GM21576 (cell line): ENCODE data around the gene WDFY4.

Experiments
- ATAC-seq: cut with Tn5 transposase; IDR thresholded peaks from one replicate; pipeline ENCODE4 v1.9.1; 2021; ENCODE audit warnings: mild to moderate bottlenecking, moderate library complexity; ENCODE audit not compliant: unreplicated experiment

The WDFY4 gene

DNA sequence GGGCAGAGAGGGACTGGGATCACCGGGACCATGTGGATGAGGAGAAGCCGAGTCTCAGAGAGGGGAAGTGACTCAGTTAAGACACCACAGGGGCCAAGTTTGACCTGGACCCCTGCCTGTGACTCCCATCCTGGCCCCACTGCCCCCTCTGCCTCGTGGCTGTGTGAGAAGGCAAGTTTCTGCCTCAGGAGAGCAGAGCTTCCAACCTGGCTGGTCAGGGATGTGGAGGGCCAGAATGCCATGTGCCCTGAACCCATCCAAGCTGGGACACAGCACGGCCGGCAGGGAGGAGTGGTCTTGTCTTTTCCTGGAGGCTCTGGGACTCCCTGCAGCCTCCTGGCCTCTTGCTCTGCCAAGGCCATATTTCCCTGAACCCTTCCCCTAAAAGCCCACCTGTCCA, 19.5 kb downstream of the WDFY4 start:
- ATAC-seq = no peak

DNA sequence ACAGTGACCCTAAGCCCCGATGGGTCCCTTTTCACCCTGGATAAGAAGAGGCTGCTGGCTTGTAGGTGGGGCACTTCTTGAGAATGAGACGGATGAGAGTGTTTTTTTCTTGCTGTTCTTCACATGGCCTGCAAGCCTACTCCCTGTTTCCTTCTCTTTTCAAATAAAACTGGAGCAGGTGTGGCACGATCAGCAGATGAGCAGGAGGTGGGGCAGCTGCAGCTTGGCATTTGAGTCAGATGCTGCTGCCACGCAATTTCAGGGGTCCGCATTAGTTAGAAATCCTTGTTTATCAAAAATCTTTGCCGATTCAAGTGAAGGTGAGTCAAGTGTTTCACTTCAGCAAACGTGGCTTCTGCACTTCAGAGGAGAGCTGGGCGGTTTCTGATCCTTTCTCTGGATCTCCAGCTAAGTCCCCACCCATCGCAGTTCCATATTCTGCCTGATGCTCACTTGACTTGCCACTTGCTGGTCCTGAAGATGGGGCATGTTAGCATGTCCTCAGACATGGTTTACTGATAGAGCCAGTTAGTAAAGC, 20.8 kb downstream of the WDFY4 start:
- ATAC-seq = no peak

DNA sequence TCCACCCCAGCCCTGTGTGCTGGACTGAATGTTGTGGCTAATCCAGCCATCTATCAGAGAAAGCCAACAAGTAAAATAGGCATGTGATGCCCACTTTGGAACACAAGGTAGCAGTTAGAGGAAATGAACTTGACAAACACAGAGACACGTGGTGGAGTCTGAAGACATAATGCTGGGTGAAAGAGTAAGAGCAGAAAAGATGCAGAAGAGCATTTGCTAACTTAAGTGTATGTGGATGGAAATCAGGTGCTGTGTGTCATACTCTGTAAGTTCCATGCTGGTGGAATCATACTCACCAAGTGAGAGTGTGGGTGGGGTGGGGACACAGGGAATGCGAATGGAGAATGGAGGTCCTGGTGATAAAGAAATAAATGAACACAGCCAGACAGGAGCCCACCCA, 22.8 kb downstream of the WDFY4 start:
- no peak for ATAC-seq

DNA sequence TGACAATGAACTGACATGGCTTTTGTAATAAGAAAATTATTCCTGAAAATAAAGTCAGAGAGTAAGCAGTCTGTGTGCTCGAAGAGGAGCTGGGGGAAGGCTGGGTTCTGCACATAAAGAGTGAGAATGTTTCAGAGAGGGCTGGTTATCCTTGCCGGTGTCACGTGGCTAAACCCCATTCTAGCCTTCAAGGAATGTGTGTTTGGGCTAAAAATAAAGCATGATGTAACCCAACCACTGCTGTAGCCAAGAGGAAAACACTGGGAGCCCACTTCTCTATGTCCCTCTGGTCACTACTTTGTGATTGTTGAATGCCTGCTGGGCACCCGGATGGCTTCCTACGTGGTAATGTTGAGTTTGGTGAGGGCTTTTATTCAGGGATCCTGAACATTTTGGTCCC, 23.5 kb downstream of the WDFY4 start:
- no peak for ATAC-seq

DNA sequence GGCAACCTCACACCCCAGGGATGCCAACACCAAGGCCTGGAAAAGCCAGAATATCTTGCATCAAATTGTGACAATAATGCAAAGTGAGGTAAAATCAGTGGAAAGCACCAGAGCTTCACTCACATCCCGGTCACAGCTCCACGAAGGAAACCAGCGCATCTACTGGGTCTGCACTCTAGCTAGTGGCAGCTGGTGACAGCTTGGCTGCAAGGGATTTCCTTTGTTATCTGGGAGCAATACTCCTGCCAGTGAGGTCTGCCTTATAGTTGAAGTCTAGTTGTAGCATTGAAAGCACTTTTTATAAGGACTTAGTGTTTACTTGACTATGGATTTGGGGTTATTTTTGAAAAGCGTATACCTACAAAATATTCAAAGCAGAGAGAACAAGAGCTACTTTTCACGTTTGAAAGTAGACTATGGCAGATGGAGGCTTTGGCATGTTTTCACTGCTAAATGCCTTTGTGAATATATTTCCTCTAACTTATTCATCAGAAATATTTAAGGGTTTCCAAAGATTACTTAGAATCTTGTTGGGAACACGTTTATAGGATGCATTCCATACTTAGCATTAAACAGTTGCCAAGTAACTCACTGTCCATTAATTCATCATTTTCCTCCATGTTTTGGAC, 26.1 kb downstream of the WDFY4 start:
- ATAC-seq = no peak

DNA sequence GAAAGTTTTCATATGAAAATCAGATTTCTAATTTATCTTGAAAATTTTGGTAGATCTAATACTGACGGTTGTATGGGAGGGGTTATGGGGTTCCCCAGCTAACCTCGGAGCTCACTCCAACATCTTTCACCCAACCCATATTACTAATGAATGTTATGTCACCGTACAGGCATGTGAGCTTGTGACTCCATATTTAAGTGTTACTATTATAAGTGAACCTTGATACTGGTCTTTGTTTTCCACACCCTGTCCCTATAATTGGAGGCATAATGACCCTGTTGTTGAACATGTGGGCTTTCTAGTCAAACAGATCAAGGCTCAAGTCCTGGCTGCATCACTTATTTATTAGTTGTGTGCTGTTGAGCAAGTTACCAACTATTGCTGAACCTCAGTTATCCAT, 27.2 kb downstream of the WDFY4 start:
- ATAC-seq = no peak

DNA sequence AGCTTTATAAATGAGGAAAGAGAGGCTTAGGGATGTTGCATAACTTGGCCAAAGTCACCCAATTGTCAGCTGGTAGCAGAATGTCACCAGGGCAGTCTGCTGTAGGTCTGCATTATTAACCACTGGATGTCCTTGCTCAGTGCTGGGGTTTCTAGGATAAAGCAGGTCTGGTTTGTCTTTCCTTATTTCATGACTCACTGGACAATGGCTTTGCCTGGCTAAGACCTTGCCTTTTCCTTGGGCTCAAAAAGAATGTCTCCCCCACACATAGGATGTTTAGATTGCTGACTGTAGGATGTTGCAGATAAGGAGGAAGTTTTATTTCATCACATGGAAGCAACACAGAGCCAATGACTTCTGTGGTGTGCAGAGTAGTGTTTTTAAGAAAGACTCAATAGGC, 29.4 kb downstream of the WDFY4 start:
- ATAC-seq = no peak

DNA sequence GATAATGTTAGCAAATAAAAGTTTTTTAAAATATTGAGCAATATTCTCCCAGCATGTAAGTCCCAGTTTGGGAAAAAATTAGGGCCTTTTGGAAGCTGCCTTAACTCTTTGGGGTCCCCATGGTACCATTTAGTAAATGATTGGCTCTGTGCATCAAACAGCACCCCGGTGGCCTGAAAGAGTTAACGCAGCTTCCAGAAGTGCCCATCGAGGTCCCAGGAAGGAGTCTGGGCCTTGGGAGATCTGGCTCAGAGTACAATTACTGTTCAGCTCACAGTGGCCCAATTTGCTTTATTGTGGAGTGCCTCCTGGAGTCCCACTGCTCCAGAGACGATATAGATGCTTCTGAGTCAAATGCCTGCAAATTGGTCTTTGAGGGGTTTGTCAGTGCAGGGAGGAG, 31.7 kb downstream of the WDFY4 start:
- ATAC-seq = no peak

DNA sequence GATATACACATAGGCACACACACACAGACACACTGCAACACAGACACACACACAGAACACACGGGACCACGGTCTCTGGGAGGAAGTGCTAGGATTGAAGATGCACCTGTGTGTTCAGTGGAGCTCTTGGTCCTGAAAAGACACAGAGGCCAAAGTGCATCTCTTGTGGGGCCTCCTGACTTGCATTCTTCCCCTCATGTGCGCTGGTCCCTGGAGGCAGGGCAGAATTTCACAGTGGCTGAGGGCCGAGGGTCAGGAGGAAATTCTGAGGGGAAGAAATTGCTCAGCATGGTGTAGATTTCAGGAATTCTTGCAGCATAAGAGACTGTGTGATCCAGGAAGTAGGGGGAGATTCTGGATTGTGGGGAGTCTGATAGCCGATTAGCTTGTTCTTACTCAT, 35.9 kb downstream of the WDFY4 start:
- ATAC-seq = no peak

DNA sequence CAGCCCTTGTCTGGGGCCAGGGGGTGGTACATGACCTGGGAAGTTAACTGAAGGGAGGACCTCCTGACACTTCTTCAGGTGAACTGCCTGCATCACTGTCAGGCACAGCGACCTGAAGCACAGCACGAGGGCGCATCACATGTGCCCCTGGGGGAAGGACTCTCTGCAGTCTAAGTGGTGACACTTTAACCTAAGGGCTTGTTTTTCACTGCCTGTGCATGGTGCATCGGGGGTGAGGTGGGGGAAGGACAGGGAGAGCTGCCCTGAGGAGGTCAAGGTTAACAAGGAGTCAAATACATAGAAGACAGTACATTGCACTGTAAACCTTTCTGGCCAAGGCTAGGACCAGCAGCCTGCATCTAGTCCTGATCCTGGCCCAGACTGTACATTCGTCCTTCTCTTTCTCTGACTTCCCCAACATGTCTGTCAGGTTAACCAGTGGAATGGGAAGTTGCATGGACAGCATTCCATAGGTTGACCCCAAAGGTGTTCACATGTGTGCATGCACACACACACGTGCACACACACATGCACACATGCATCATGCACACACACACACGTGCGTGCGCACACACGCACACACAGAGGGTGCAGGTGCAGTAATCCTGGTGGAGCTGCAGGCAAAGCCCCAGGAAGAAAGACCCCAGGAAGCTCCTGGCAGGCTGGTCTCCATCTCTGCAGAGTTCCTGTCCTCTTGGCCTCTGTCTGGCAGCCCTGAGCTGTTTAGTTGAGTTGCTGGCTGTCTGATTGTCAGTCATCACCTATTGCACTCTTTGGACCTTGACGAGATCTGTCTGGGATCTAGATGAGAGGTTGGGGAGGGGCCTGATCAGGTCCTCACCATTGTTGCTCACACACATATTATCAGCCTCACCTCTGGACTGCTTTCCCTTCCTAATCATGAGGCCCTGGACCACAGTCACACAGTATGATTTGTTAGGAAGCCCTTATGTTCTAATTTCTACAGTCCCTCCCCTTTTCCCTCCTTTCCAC, 37.8 kb downstream of the WDFY4 start:
- no peak for ATAC-seq

DNA sequence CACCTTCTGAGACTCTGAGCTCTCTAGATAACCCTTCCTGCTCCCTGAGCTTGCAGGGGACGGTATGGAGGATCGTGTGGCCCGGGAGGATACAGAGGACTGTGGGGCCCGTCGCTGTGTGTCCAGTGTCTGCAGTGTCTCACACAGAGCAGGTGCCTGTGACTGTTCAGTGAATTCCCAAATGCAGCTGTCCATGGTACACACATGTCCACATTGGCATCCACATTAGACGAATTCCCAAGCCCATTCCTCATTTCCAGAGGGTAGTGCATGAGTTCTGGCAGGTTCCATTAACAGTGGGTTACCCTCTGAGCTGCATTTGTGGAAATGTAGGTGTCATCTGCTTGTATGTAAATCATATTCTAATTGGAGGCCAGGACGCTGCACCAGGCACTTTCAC, 39.5 kb downstream of the WDFY4 start:
- no peak for ATAC-seq

DNA sequence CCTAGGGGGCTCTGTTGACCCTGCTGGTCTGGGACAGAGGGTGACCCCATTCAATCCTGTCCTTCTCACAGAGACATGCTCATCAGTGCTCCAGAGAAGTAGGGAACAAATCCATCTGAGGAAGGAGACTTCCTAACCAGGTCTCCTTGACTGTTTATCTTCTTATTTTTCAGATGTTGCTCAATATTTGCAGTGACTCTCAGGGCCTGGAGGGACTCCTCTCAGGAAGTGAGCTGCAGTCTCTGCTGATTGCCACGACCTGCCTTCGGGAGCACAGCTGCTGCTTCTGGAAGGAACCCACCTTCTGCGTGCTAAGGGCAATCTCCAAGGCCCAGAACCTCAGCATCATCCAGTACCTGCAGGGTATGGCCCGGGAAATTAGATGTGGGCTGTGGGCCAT, 41.0 kb downstream of the WDFY4 start:
- no peak for ATAC-seq

DNA sequence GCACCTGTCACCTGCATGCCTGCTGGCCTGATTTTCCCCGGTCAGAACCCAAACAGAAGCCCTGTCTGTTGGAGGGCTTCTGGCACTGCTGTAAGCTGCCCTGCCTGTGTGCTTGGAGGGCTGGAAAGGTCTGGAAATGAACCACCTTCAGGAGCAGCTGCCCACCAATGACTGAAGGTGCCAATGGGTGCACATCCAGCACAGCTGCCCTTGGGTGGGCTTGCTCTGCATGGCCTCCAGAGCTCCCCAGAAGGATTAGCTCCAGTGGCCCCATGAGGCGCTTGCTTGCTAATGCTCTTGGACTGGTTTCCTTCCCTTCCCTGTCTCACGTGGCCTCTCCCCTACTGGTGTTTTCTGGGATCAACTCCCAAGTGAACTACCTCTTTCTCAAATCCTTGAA, 43.2 kb downstream of the WDFY4 start:
- ATAC-seq = no peak

DNA sequence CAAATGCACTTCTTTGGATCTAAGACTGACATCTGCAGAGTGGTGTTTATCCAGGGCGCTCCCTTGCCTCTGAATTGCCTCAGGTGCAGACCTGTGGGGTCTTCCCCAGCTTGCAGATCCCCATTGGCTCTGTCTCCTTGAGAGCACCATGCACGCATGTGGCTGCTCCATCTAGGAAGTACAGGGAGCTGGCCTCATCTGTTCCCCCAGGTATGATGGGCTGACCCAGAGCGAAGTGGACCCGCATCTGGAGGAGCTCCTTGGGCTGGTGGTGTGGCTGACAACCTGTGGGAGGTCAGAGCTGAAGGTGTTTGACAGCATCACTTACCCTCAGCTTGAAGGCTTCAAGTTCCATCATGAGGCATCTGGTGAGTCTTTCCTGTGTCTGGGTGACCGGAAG, 44.5 kb downstream of the WDFY4 start:
- ATAC-seq = no peak

DNA sequence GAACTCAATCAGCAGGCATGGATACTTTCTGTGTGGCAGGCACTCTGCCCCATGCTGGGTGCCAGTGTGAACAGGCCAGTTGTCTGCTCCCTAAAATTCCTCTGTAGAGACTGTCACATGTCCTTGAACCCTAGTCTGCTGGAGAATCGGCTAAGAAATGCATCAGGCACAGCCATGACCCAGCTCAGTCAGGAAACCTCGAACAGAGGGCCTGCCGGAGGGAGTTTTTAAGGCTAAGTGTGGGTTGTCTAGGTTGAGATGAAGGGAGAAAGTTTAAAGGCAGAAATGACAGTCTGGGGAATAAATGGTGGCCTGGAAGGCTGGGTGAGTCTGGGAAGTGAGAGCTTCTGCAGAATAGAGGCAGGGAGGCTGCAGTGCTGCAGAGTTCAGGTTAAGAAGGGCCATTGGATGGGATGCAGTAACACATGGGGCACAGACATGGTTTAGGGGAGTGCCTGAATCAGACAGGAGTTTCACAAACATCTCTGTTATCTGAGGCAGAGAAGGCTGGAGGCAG, 45.3 kb downstream of the WDFY4 start:
- no peak for ATAC-seq

DNA sequence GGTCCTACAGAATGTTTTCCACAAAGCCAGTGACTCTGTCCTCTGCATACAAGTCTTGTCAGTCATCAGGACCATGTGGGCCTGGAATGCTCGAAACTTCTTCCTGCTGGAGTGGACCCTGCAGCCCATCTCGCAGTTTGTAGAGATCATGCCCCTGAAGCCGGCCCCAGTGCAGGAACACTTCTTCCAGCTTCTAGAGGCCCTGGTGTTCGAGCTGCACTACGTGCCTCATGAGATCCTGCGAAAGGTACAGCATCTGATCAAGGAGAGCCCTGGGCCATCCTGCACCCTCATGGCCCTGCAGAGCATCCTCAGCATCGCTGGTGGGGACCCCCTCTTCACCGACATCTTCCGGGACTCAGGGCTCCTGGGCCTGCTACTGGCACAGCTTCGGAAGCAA, 46.5 kb downstream of the WDFY4 start:
- ATAC-seq = no peak

DNA sequence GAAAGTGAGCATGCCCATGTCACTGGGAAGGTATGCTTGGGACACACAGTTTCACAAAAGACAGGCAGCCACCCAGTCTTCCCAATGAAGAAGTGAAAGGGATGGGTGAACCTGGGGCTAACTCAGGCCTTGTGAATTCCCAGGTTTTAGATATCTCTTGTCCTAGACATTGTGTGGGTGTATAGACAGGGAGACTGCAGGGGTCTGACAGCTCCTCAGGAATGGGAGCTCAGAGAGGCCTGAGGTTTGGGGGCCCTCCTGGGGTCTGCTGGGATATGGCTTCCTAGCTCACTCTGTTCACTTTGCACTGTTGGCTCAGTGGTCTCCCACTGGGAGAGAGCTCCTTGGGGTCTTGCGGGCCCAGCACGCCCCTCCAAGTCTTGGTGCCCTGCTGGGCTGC, 47.0 kb downstream of the WDFY4 start:
- ATAC-seq = no peak

DNA sequence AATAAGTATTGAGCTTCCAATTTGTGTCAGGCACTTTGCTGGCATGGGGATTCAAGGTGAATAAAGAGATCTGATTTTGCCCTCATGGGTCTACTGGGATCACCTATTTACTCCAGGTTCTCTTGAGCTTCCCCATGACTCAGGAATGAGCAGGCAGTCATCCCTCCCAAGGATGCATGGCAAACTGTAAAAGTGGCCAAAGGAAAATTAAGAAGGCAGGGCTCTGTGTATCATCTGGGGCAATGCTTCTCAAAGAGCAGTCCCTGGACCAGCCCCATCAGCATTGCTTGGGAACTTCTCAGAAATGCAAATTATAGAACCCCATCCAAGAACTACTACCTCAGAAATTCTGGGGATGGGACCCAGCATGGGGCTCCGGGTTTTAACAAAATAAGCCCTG, 48.7 kb downstream of the WDFY4 start:
- ATAC-seq = no peak

DNA sequence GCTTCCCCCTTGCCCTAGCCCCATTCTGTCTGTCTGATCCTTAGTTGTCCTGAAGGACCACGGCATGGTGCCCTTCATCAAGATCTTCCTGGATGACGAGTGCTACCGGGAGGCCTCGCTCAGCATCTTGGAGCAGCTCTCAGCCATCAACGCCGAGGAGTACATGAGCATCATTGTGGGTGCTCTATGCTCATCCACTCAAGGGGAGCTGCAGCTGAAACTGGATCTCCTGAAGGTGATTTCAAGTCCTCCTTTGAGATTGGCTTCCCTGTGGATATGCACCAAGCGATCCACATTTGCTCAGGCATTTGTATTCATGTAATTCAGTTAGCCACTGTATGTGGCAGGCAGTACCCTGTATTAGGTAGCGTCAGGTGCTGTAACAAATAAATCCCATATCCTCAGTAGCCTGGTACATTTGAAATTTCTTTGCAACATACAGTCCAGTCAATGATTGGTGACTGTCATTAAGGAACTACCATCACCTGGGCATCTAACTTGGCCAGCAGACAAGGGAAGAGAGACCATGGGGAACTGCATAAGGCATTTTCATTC, 51.2 kb downstream of the WDFY4 start:
- no peak for ATAC-seq

DNA sequence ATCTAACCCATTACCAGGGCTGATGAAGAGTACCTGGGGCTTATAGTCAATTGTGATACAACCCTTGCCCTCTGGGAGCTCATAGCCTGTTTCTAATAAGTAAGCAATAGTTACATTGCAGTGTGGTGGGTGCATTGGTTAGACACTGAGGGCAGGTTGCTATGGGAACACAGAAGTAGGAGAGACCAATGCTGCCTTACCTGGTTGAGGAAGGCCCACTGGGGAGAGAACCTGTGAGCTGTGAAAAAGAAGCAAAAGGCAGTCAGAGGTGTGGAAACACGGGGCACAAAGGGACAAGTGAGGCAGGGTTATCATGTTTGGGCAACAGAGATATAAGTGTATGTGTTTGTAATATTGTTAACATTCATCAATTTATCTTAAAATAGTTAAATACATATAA, 51.9 kb downstream of the WDFY4 start:
- ATAC-seq = no peak

DNA sequence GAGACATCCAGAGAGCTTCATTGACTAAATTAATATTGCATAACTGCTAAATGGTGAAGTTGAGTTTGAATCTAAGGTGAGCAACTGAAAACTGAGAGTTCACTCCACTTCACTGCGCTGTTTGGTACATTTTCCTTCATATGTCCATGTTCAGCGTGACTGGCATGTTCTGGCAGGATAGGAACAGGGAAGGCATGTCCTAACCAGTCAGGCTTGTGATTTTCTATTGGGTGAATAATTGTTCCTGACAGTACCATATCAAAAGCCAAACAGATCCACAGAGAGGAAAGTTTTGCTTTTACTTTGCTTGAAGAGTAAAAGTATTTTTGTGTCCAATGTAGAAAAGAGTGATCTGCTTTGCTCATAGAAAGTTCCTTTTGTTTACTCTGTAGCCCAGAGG, 53.2 kb downstream of the WDFY4 start:
- no peak for ATAC-seq

DNA sequence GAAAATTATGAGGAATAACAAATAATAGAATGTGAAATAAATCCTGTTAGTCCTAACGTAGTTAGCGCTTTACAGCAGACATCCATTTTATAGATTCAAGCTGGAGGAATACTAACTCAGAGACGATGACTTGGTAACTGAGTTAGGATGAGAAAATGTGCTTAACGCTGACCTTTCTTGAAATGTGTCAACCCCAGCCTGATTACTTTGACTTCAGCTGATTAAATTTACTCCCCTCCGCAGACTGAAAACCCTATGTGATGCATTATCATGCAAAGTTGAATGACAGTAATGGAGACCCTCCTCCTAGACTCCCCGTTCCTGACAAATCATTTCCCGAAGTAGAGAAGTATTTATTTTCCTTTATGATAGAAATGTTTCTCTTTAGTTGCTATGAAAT, 54.5 kb downstream of the WDFY4 start:
- ATAC-seq = no peak
